Prostate gland (tissue), 2 donors: ENCODE results near the gene RAB8A.

ENCODE experiments used
- CTCF ChIP-seq, 4 experiments: fragments of 200-600 bp in 2 of 4; fragments of 450-650 bp in 2 of 4; sonication (generic) in 2 of 4; IDR thresholded peaks; 1 replicate in 3 of 4; 2 replicates in 1 of 4; pipeline ENCODE4 v1.5.1; 2016 to 2019; ENCODE audit warnings: antibody characterized with exemption in 4 of 4, mild to moderate bottlenecking in 2 of 4, moderate library complexity in 2 of 4
- POLR2A ChIP-seq: fragments of 450-650 bp; IDR thresholded peaks from one replicate; pipeline ENCODE4 v1.6.1; 2016; ENCODE audit warnings: antibody characterized with exemption, mild to moderate bottlenecking
- POLR2AphosphoS5 ChIP-seq: sonication (generic); formaldehyde crosslinking; IDR thresholded peaks from one replicate; pipeline ENCODE4 v1.6.1; 2017; ENCODE audit warnings: antibody characterized with exemption

GRCh38 chr19:16098416-16098768 is 13.3 kb upstream of the RAB8A start:
- TF ChIP-seq CTCF (IDR thresholded peaks at IDR 0.05) (no peak), POLR2AphosphoS5 (no peak), POLR2A (no peak)
